Body of pancreas (tissue), 4 donors: ENCODE data around the gene CLPX.

Source experiments
- POLR2A ChIP-seq, 3 donors: fragments of 450-650 bp; IDR thresholded peaks; one replicate each; pipeline ENCODE4 v1.6.1; 2016; ENCODE audit warnings: antibody characterized with exemption in 3 of 3, mild to moderate bottlenecking in 2 of 3
- TF ChIP-seq, protein P1 (sequence below), 7 experiments: fragments of 450-650 bp in 4 of 7; fragments of 200-600 bp in 3 of 7; sonication (generic) in 3 of 7; IDR thresholded peaks; one replicate each; pipeline ENCODE4 v1.5.1; 2016 to 2019; ENCODE audit warnings: antibody characterized with exemption in 7 of 7

DNA sequence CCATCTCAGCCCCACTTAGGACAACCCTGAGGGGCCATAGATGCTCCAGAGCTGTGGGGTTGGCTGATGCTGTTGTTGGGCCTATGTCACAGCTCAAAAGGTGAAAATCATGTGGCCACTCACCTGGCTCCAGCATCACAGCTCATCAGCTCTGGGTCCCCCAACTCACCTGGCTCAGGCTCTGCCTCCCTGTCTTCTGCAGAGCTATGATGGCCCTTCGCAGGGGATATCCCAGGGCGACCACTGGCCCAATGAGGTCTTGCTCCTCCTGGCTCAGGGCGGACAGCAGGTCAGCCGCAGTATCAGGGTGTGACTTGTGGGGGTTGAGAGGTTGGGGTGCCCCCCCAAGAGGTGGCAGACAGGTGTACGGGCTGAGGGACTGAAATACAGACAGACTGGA, 85.8 kb downstream of the CLPX start:
- TF ChIP-seq, protein P1, sequence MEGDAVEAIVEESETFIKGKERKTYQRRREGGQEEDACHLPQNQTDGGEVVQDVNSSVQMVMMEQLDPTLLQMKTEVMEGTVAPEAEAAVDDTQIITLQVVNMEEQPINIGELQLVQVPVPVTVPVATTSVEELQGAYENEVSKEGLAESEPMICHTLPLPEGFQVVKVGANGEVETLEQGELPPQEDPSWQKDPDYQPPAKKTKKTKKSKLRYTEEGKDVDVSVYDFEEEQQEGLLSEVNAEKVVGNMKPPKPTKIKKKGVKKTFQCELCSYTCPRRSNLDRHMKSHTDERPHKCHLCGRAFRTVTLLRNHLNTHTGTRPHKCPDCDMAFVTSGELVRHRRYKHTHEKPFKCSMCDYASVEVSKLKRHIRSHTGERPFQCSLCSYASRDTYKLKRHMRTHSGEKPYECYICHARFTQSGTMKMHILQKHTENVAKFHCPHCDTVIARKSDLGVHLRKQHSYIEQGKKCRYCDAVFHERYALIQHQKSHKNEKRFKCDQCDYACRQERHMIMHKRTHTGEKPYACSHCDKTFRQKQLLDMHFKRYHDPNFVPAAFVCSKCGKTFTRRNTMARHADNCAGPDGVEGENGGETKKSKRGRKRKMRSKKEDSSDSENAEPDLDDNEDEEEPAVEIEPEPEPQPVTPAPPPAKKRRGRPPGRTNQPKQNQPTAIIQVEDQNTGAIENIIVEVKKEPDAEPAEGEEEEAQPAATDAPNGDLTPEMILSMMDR (IDR thresholded peaks at IDR 0.05), result no peak
- TF ChIP-seq POLR2A (IDR thresholded peaks at IDR 0.05), result no peak
